Adipocyte (in vitro differentiated cells): ENCODE data around the gene ZDHHC4.
"Not testable (repeated sequence)": the region's sequence is repeated elsewhere in the genome, so short reads cannot be mapped to it uniquely, and the experiment has no call there.

Experiments
- DNase-seq: peaks from one replicate; pipeline ENCODE4 v3.0.0-alpha.2; 2015; ENCODE audit warnings: low read depth
- H3K27me3 ChIP-seq: replicated peaks from 2 replicates; pipeline ENCODE4 v1.7.0; 2013; ENCODE audit warnings: mild to moderate bottlenecking, low read length, moderate library complexity; ENCODE audit not compliant: control insufficient read depth, insufficient read depth
- H3K36me3 ChIP-seq: 2 replicates; pipeline ENCODE4 v1.7.0; 2013; ENCODE audit warnings: low read length, mild to moderate bottlenecking, moderate library complexity; ENCODE audit not compliant: control insufficient read depth, insufficient read depth, severe bottlenecking
- H3K4me1 ChIP-seq: 2 replicates; pipeline ENCODE4 v1.7.0; 2013; ENCODE audit warnings: mild to moderate bottlenecking, low read length, moderate library complexity; ENCODE audit not compliant: control insufficient read depth, insufficient read depth
- H3K4me3 ChIP-seq: 2 replicates; pipeline ENCODE4 v1.7.0; 2013; ENCODE audit warnings: mild to moderate bottlenecking, low read length, moderate library complexity
- H3K9ac ChIP-seq: 2 replicates; pipeline ENCODE4 v1.7.0; 2013; ENCODE audit warnings: mild to moderate bottlenecking, low read length, moderate library complexity
- H3K9me3 ChIP-seq: 2 replicates; pipeline ENCODE4 v1.7.0; 2013; ENCODE audit warnings: mild to moderate bottlenecking, low read length, moderate library complexity; ENCODE audit not compliant: control insufficient read depth

ZDHHC4 gene

GRCh38 chr7:6563936-6564770, 13.1 kb upstream of the ZDHHC4 start:
- no peaks in the 10 kb centered on the region for H3K9me3 ChIP-seq
- no peak overlapping the region for H3K9ac ChIP-seq
- DNase-seq: no peak
- H3K4me3 ChIP-seq: no peak overlapping the region
- no peaks in the 10 kb centered on the region for H3K36me3 ChIP-seq
- peaks cover 7% of the 10 kb centered on the region for H3K27me3 ChIP-seq
- no peaks in the 10 kb centered on the region for H3K4me1 ChIP-seq

GRCh38 chr7:6565655-6566054, 11.6 kb upstream of the ZDHHC4 start:
- peaks cover 3% of the 10 kb centered on the region for H3K27me3 ChIP-seq
- no peak overlapping the region for H3K4me3 ChIP-seq
- H3K36me3 ChIP-seq: no peaks in the 10 kb centered on the region
- H3K9ac ChIP-seq: no peak overlapping the region
- no peak for DNase-seq
- H3K9me3 ChIP-seq: no peaks in the 10 kb centered on the region
- no peaks in the 10 kb centered on the region for H3K4me1 ChIP-seq

- no peaks in the 10 kb centered on the region for H3K36me3 ChIP-seq
- H3K9ac ChIP-seq: no peak overlapping the region
- no peak for DNase-seq
Measured at GRCh38 chr7:6567886-6568285, 9.4 kb upstream of the ZDHHC4 start.

GRCh38 chr7:6571160-6571779, 6.0 kb upstream of the ZDHHC4 start:
- no peaks in the 10 kb centered on the region for H3K36me3 ChIP-seq
- H3K4me3 ChIP-seq: no peak overlapping the region
- H3K27me3 ChIP-seq: peaks cover under 1% of the 10 kb centered on the region
- no peaks in the 10 kb centered on the region for H3K4me1 ChIP-seq
- H3K9ac ChIP-seq: no peak overlapping the region
- DNase-seq: no peak
- H3K9me3 ChIP-seq: no peaks in the 10 kb centered on the region

More at GRCh38 chr7:6567886-6568285, 9.4 kb upstream of the ZDHHC4 start:
- Histone ChIP-seq H3K4me1 (no peaks in the 10 kb centered on the region), H3K9me3 (no peaks in the 10 kb centered on the region), H3K27me3 (peaks cover 3% of the 10 kb centered on the region), H3K4me3 (no peak overlapping the region)

GRCh38 chr7:6575281-6576023, 1.8 kb upstream of the ZDHHC4 start:
- H3K27me3 ChIP-seq: no peaks in the 10 kb centered on the region
- no peak overlapping the region for H3K9ac ChIP-seq
- no peaks in the 10 kb centered on the region for H3K9me3 ChIP-seq
- no peak overlapping the region for H3K4me3 ChIP-seq
- H3K4me1 ChIP-seq: peaks cover 3% of the 10 kb centered on the region
- no peak for DNase-seq
- peaks cover 3% of the 10 kb centered on the region for H3K36me3 ChIP-seq

GRCh38 chr7:6576024-6576866, 1.0 kb upstream of the ZDHHC4 start:
- no peak for DNase-seq
- H3K27me3 ChIP-seq: no peaks in the 10 kb centered on the region

GRCh38 chr7:6576867-6577368, 336 bp upstream of the ZDHHC4 start:
- H3K9me3 ChIP-seq, H3K4me1 ChIP-seq, H3K27me3 ChIP-seq: not testable (repeated sequence)
- Histone ChIP-seq H3K36me3 (peaks cover 18% of the 10 kb centered on the region), H3K4me3 (peak overlapping the region; percentile 87), H3K9ac (peak overlapping the region; percentile 95)
- peak; percentile 18 for DNase-seq

More at GRCh38 chr7:6576024-6576866, 1.0 kb upstream of the ZDHHC4 start:
- H3K9ac ChIP-seq: peak overlapping the region; percentile 95
- no peaks in the 10 kb centered on the region for H3K9me3 ChIP-seq
- H3K4me1 ChIP-seq: peaks cover 3% of the 10 kb centered on the region
- peak overlapping the region; percentile 87 for H3K4me3 ChIP-seq
- peaks cover 11% of the 10 kb centered on the region for H3K36me3 ChIP-seq

- H3K9ac ChIP-seq: peak overlapping the region; percentile 95
- peak overlapping the region; percentile 87 for H3K4me3 ChIP-seq
- peaks cover 3% of the 10 kb centered on the region for H3K4me1 ChIP-seq
- no peak for DNase-seq
- no peaks in the 10 kb centered on the region for H3K9me3 ChIP-seq
- H3K36me3 ChIP-seq: peaks cover 33% of the 10 kb centered on the region
- no peaks in the 10 kb centered on the region for H3K27me3 ChIP-seq
Measured at GRCh38 chr7:6578114-6579084, 1.1 kb downstream of the ZDHHC4 start.

GRCh38 chr7:6579446-6579845, 2.2 kb downstream of the ZDHHC4 start:
- no peaks in the 10 kb centered on the region for H3K9me3 ChIP-seq
- peak; percentile 15 for DNase-seq
- no peak overlapping the region for H3K4me3 ChIP-seq
- H3K27me3 ChIP-seq: no peaks in the 10 kb centered on the region
- H3K9ac ChIP-seq: no peak overlapping the region
- H3K4me1 ChIP-seq: peaks cover 3% of the 10 kb centered on the region
- peaks cover 42% of the 10 kb centered on the region for H3K36me3 ChIP-seq
